SU-DHL-6 (cell line): ENCODE measurements around the gene SENP3.

Experiments
- CTCF ChIP-seq: fragments of 200-600 bp; sonication (generic); IDR thresholded peaks from one replicate; pipeline ENCODE4 v1.5.1; 2017; ENCODE audit warnings: antibody characterized with exemption, mild to moderate bottlenecking, low read length, moderate library complexity; ENCODE audit not compliant: insufficient read depth, poor library complexity, severe bottlenecking
- EZH2phosphoT487 ChIP-seq: fragments of 200-600 bp; sonication (generic), shearing (Covaris generic); conservative IDR thresholded peaks from 2 replicates; pipeline ENCODE4 v1.6.1; 2018; ENCODE audit warnings: mild to moderate bottlenecking, antibody characterized with exemption, low read length, moderate library complexity, mixed read lengths

- no peak for TF ChIP-seq CTCF
- TF ChIP-seq EZH2phosphoT487, result no peak
Measured at GRCh38 chr17:7552621-7553051, 9.1 kb upstream of the SENP3 start.
